Measurements from ENCODE around the gene PPM1D. TPM values are rescaled to one million over a fixed set of nuclear protein-coding genes. Genes with fewer than 3 reads are reported as not detected.
"Not testable (repeated sequence)": the region's sequence is repeated elsewhere in the genome, so short reads cannot be mapped to it uniquely, and the experiment has no call there.

PPM1D gene
- total RNA-seq (2014; rRNA removed; shearing (Covaris generic)), result 15.1 and 17.8 TPM in 2 replicates

GRCh38 chr17:60599620-60600489 lies at the start of gene PPM1D:
TSS of gene PPM1D (plus strand) at chr17:60600193. CDS start at chr17:60600415, 222 bp downstream.
- DNase-seq (ENCODE audit: low read depth in 1 of 2, low spot score in 2 of 2), result peak; percentile 99 to 100
- Histone ChIP-seq H3K4me1 (replicated peaks) (peaks cover 19% of the 10 kb centered on the region), H3K4me3 (peak within 1 kb of the TSS; percentile 82), H3K27ac (peak within 1 kb of the TSS; percentile 92), H3K36me3 (peaks cover 7% of the 10 kb centered on the region), H3K9me3 (replicated peaks) (no peaks in the 10 kb centered on the region), H3K27me3 (replicated peaks) (no peaks in the 10 kb centered on the region)

- H3K4me1 ChIP-seq (replicated peaks), result peaks cover 12% of the 10 kb centered on the region
- not testable (repeated sequence) for H3K9me3 ChIP-seq (replicated peaks); H3K4me3 ChIP-seq; H3K27ac ChIP-seq; DNase-seq (ENCODE audit: low read depth in 1 of 2, low spot score in 2 of 2); H3K27me3 ChIP-seq (replicated peaks); H3K36me3 ChIP-seq
Measured at GRCh38 chr17:60552255-60552654, 47.7 kb upstream of the PPM1D start.

- peaks cover 6% of the 10 kb centered on the region for H3K4me1 ChIP-seq (replicated peaks)
- H3K27me3 ChIP-seq (replicated peaks), result no peaks in the 10 kb centered on the region
- DNase-seq (ENCODE audit: low read depth in 1 of 2, low spot score in 2 of 2), result peak; percentile 40 to 61
- H3K27ac ChIP-seq, result no peak overlapping the region
- H3K4me3 ChIP-seq, result no peak overlapping the region
- H3K9me3 ChIP-seq (replicated peaks), result peaks cover 10% of the 10 kb centered on the region
- H3K36me3 ChIP-seq, result no peaks in the 10 kb centered on the region; the same call in 1 of the 2 replicates
Measured at GRCh38 chr17:60554377-60554788, 45.6 kb upstream of the PPM1D start.

DNA sequence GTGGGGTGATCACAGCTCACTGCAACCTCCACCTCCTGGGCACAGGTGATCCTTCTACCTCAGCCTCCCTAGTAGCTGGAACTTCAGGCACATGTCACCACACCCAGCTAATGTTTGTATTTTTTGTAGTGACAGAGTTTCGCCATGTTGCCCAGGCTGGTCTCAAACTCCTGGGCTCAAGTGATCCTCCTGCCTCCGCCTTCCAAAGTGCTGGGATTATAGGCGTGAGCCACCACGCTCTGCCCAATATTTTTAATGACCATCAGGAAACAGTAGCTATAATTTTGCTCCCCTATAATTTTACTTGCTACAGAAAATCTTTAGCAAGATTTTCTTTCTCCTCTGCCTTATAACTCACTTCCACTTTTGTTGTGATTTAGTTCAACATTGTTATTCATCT lies 44.2 kb upstream of the PPM1D start:
- Histone ChIP-seq H3K27me3 (replicated peaks) (no peaks in the 10 kb centered on the region), H3K27ac (no peak overlapping the region), H3K36me3 (no peaks in the 10 kb centered on the region; the same call in 1 of the 2 replicates), H3K4me1 (replicated peaks) (peaks cover 4% of the 10 kb centered on the region), H3K9me3 (replicated peaks) (peaks cover 10% of the 10 kb centered on the region), H3K4me3 (no peak overlapping the region)
- DNase-seq (ENCODE audit: low read depth in 1 of 2, low spot score in 2 of 2), result no peak

DNA sequence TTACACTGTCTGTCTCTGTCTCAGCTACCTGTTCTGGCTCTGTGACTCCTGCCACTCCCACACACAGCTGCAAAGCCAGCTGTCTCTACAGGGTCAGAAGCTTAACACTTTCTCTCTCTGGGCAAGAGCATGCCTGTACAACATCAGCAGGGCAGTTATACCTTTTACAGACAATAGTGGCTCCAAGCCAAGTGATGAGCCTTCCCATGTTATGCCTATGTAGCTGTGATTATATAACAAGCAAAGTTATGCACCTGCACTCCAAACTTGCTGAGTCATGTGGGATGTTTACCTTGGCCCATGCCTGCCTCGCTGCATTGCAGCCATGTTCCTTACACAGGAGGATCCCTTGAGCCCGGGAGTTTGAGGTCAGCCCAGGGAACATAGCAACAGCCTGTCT lies 42.2 kb upstream of the PPM1D start:
- no peak for DNase-seq (ENCODE audit: low read depth in 1 of 2, low spot score in 2 of 2)
- H3K4me1 ChIP-seq (replicated peaks), result peaks cover 4% of the 10 kb centered on the region
- H3K4me3 ChIP-seq, result no peak overlapping the region
- no peaks in the 10 kb centered on the region for H3K27me3 ChIP-seq (replicated peaks)
- H3K27ac ChIP-seq, result no peak overlapping the region
- H3K36me3 ChIP-seq, result no peaks in the 10 kb centered on the region; the same call in 1 of the 2 replicates
- peaks cover 10% of the 10 kb centered on the region for H3K9me3 ChIP-seq (replicated peaks)

GRCh38 chr17:60559659-60559994 lies 40.4 kb upstream of the PPM1D start:
- peaks cover 4% of the 10 kb centered on the region; the same call in 1 of the 2 replicates for H3K9me3 ChIP-seq (replicated peaks)
- no peak overlapping the region for H3K27ac ChIP-seq

GRCh38 chr17:60559995-60560859 lies 39.8 kb upstream of the PPM1D start:
- Histone ChIP-seq H3K27me3 (replicated peaks) (no peaks in the 10 kb centered on the region), H3K4me1 (replicated peaks) (no peaks in the 10 kb centered on the region), H3K9me3 (replicated peaks) (peaks cover 4% of the 10 kb centered on the region; the same call in 1 of the 2 replicates)

More at GRCh38 chr17:60559659-60559994, 40.4 kb upstream of the PPM1D start:
- no peaks in the 10 kb centered on the region for H3K36me3 ChIP-seq
- no peak for DNase-seq (ENCODE audit: low read depth in 1 of 2, low spot score in 2 of 2)
- no peaks in the 10 kb centered on the region for H3K4me1 ChIP-seq (replicated peaks)
- H3K4me3 ChIP-seq, result no peak overlapping the region
- H3K27me3 ChIP-seq (replicated peaks), result no peaks in the 10 kb centered on the region

DNA sequence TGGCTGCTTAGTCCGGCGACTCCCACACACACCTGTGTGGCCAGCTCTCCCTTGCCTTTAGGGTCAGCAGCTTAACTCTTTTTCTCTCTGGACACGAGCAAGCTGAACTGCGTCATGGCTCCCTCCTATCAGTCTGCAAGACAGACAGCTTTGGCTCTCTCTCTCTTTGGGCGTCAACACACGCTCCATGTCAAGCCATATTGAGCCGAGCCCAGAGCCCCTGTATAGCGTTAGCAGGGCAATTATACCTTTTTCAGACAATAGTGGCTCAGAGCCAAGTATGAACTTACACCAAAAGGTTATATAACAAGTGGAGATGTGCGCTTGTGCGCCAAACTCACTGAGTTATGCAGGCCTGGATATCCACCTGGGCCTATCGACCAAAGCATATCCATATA lies 39.1 kb upstream of the PPM1D start:
- DNase-seq (ENCODE audit: low read depth in 1 of 2, low spot score in 2 of 2), result no peak
- Histone ChIP-seq H3K27me3 (replicated peaks) (no peaks in the 10 kb centered on the region), H3K36me3 (no peaks in the 10 kb centered on the region), H3K27ac (no peak overlapping the region), H3K9me3 (replicated peaks) (peaks cover 4% of the 10 kb centered on the region; the same call in 1 of the 2 replicates), H3K4me1 (replicated peaks) (no peaks in the 10 kb centered on the region), H3K4me3 (no peak overlapping the region)

More at GRCh38 chr17:60559995-60560859, 39.8 kb upstream of the PPM1D start:
- Histone ChIP-seq H3K4me3 (no peak overlapping the region), H3K36me3 (no peaks in the 10 kb centered on the region), H3K27ac (no peak overlapping the region)
- no peak for DNase-seq (ENCODE audit: low read depth in 1 of 2, low spot score in 2 of 2)

DNA sequence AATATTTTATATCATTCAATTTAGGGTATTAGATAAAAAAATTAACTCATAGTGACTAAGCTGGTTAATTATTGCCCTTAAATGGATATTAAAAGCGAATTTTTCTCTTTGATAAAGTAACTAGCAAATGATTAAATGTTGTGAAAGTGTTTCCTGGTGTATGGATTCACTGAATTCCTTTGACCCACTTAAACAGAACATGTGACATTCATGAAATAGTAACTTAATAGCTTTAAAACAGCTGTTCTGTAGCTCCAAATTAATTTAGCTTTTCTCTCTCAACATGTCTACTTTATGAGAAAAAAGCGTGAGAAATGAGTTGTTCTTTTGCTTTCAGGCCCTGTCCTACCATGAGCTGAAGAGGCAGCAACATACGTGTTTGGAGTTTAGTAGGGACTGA lies 37.6 kb upstream of the PPM1D start:
- Histone ChIP-seq H3K4me3 (no peak overlapping the region), H3K4me1 (replicated peaks) (no peaks in the 10 kb centered on the region), H3K9me3 (replicated peaks) (peaks cover 4% of the 10 kb centered on the region; the same call in 1 of the 2 replicates), H3K36me3 (no peaks in the 10 kb centered on the region), H3K27ac (no peak overlapping the region), H3K27me3 (replicated peaks) (no peaks in the 10 kb centered on the region)
- DNase-seq (ENCODE audit: low read depth in 1 of 2, low spot score in 2 of 2), result no peak

GRCh38 chr17:60563743-60564142 lies 36.2 kb upstream of the PPM1D start:
- Histone ChIP-seq H3K27me3 (replicated peaks) (no peaks in the 10 kb centered on the region), H3K9me3 (replicated peaks) (no peaks in the 10 kb centered on the region), H3K4me1 (replicated peaks) (no peaks in the 10 kb centered on the region), H3K27ac (no peak overlapping the region), H3K4me3 (no peak overlapping the region), H3K36me3 (no peaks in the 10 kb centered on the region)
- no peak for DNase-seq (ENCODE audit: low read depth in 1 of 2, low spot score in 2 of 2)

DNA sequence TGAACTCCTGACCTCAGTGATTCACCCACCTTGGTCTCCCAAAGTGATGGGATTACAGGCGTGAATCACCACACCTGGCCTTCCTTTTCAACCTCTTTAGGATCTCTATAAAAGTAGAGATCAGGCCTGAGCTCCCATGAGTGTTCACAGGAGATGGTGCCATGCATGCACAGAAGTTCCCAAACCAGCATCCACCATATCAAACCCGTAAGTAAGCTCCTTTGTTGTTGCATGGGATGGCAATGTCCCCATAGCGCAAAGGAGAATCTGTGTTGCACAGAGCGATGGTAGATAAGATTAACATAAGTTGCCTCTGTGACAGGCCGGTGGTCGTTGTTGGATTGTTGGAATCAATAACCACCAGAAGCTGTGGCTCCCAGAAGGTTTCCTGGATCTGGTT lies 34.8 kb upstream of the PPM1D start:
- no peaks in the 10 kb centered on the region for H3K4me1 ChIP-seq (replicated peaks)
- no peaks in the 10 kb centered on the region for H3K36me3 ChIP-seq
- H3K4me3 ChIP-seq, result no peak overlapping the region
- H3K27ac ChIP-seq, result no peak overlapping the region
- no peak for DNase-seq (ENCODE audit: low read depth in 1 of 2, low spot score in 2 of 2)
- H3K9me3 ChIP-seq (replicated peaks), result no peaks in the 10 kb centered on the region
- H3K27me3 ChIP-seq (replicated peaks), result no peaks in the 10 kb centered on the region

DNA sequence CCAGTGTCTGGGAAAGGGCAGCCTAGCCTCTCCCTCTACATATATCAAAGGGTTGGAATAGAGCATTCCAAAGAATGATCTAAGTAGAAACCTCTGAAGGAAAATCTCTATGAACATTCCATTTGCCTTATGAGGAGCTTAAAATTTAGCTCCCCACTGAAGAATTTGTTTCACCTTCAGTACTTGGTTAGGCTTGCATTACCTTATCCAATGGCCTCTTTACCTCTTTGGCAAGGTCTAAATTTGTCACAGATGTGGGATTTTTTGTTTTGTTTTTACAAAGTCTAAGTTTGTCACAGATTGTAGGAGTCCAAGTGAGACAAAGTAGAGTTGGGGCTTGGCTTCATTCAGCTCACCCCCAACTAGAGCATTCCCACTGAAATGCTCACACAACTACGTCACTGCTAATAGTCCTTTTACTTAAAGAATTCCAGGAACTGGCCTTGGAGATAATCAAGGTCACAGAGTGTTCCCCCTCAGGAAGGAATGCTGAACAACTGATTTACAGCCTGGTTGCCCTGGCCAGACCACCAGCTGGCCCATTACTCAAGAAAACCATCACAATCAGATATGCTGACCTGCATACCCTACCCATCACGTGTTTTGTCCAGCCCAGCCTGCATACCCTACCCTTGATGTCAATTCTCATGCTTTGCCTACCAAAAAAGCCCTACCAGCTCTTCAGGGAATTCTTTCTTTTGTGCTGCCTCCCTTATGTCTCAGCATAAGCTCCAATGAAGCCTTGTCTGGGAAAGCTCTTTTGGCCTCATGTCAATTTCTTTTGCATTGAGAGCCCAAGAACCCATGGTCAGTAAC lies 26.5 kb upstream of the PPM1D start:
- peaks cover 19% of the 10 kb centered on the region for H3K4me1 ChIP-seq (replicated peaks)
- peak overlapping the region; percentile 56 for H3K27ac ChIP-seq
- no peaks in the 10 kb centered on the region for H3K36me3 ChIP-seq
- H3K27me3 ChIP-seq (replicated peaks), result no peaks in the 10 kb centered on the region
- H3K9me3 ChIP-seq (replicated peaks), result no peaks in the 10 kb centered on the region
- no peak overlapping the region for H3K4me3 ChIP-seq
- DNase-seq (ENCODE audit: low read depth in 1 of 2, low spot score in 2 of 2), result peak in 1 of 2 experiments; percentile 53
